PFSK-1 (cell line): Measurements from ENCODE around the gene SLC8A1.

Experiments used
- FOXP2 ChIP-seq: optimal IDR thresholded peaks from 2 replicates; pipeline ENCODE3; 2011; ENCODE audit warnings: borderline replicate concordance, control low read depth, inconsistent platforms; ENCODE audit not compliant: insufficient read depth; ENCODE audit errors: extremely low read length, extremely low read depth
- POLR2AphosphoS5 ChIP-seq: IDR thresholded peaks from 2 replicates; pipeline ENCODE4 v1.6.1; 2012; ENCODE audit warnings: low read depth, mild to moderate bottlenecking, control low read depth, low read length, moderate library complexity
- SIN3A ChIP-seq: IDR thresholded peaks from 2 replicates; pipeline ENCODE4 v1.6.1; 2012; ENCODE audit warnings: mild to moderate bottlenecking, low read length, moderate library complexity, borderline replicate concordance; ENCODE audit not compliant: insufficient read depth
- TAF1 ChIP-seq: IDR thresholded peaks from 2 replicates; pipeline ENCODE4 v1.6.1; 2012; ENCODE audit warnings: low read length, control low read depth, borderline replicate concordance; ENCODE audit not compliant: insufficient read depth
- TF ChIP-seq, protein P1 (sequence below), 2 experiments: IDR thresholded peaks; 2 replicates each; pipeline versions ENCODE4 v1.6.1 to v1.8.0; 2011 to 2012; ENCODE audit warnings: low read depth in 2 of 2, low read length in 2 of 2, control low read depth in 1 of 2, inconsistent platforms in 1 of 2, mild to moderate bottlenecking in 1 of 2, moderate library complexity in 1 of 2; ENCODE audit not compliant: insufficient read depth in 1 of 2

Gene SLC8A1

DNA sequence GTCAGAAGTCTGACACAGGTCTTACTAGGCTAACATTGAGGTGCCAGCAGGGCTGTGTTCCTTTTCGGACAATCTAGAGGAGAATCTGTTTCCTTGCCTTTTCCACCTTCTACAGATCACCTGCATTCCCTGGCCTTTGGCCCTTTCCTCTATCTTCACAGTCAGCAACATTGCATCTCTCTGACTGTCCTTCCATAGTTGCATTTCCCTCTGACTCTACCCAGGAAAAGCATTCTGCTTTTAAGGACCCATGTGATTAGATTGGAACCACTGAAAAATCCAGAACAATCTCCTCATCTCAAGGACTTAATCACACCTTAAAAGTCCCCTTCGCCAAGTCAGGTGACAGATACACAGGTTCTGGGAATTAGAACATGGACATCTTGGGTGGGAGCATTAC, 181.5 kb downstream of the SLC8A1 start:
- TF ChIP-seq FOXP2 (no peak), POLR2AphosphoS5 (no peak), SIN3A (no peak), TAF1 (no peak)
- TF ChIP-seq, protein P1, sequence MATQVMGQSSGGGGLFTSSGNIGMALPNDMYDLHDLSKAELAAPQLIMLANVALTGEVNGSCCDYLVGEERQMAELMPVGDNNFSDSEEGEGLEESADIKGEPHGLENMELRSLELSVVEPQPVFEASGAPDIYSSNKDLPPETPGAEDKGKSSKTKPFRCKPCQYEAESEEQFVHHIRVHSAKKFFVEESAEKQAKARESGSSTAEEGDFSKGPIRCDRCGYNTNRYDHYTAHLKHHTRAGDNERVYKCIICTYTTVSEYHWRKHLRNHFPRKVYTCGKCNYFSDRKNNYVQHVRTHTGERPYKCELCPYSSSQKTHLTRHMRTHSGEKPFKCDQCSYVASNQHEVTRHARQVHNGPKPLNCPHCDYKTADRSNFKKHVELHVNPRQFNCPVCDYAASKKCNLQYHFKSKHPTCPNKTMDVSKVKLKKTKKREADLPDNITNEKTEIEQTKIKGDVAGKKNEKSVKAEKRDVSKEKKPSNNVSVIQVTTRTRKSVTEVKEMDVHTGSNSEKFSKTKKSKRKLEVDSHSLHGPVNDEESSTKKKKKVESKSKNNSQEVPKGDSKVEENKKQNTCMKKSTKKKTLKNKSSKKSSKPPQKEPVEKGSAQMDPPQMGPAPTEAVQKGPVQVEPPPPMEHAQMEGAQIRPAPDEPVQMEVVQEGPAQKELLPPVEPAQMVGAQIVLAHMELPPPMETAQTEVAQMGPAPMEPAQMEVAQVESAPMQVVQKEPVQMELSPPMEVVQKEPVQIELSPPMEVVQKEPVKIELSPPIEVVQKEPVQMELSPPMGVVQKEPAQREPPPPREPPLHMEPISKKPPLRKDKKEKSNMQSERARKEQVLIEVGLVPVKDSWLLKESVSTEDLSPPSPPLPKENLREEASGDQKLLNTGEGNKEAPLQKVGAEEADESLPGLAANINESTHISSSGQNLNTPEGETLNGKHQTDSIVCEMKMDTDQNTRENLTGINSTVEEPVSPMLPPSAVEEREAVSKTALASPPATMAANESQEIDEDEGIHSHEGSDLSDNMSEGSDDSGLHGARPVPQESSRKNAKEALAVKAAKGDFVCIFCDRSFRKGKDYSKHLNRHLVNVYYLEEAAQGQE (IDR thresholded peaks at IDR 0.05; ENCODE audit: insufficient read depth in 1 of 2, low read depth in 2 of 2, low read length in 2 of 2), result no peak

DNA sequence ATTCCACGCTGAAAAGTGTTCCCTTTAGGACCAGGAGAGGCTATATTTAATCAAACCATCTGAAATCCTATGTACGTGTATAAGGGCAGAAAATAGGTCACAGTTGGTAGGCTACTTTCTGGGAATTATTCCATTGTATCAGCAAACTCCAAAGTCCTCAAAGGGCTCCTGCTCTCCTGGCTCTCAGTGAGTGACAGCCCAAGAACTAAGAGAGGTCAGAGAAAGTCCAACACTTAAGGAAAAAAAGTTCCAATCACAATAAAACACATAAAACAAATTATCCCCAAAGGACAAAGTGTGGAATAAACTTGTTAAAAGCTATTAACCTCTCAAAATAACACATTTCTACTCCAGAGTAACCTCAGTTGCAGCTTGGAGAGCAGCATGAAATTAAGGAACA, 183.3 kb downstream of the SLC8A1 start:
- TF ChIP-seq TAF1 (no peak), FOXP2 (no peak), SIN3A (no peak), POLR2AphosphoS5 (no peak)
- TF ChIP-seq, protein P1 (IDR thresholded peaks at IDR 0.05; ENCODE audit: insufficient read depth in 1 of 2, low read depth in 2 of 2, low read length in 2 of 2), result no peak

DNA sequence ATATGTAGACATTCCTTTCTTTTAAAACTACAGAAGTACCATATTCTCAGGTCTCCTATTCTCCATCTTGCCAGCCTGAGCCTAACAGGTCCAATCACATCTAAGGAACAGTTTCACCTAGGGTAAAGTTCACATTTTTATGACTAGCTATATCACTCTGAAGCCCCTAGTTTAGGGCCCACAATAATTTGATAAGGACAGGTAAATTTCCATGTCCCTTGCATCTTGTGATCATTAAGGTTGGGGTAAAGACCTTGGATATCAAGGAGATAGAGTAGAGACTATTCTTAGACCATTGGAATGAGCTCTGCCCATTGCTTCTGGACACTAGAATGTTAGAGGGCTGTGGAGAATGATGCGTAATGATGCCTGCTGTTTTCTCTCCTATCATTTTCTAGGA, 185.7 kb downstream of the SLC8A1 start:
- TF ChIP-seq, protein P1 (IDR thresholded peaks at IDR 0.05; ENCODE audit: insufficient read depth in 1 of 2, low read depth in 2 of 2, low read length in 2 of 2), result no peak
- TF ChIP-seq POLR2AphosphoS5 (no peak), TAF1 (no peak), FOXP2 (no peak), SIN3A (no peak)

DNA sequence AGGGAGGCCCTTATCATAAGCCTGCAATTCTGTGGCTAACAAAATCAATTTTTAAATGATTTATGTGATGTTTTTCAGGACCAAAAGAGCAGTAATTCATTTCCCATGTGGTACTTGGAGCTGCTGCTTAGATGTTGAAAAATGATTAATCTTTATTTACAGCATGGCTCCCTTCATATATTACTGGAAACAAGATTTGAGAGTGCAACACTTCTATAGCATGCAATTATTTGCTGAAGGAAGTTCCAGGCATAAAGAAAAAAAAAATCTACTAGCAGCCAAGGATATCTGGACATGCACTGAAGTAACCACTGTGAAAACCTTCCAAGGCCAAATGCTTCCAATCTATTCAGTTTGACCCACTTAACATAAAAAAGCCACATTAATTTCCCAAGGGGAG, 186.3 kb downstream of the SLC8A1 start:
- TF ChIP-seq SIN3A (no peak), FOXP2 (no peak), TAF1 (no peak)
- TF ChIP-seq, protein P1 (IDR thresholded peaks at IDR 0.05; ENCODE audit: insufficient read depth in 1 of 2, low read depth in 2 of 2, low read length in 2 of 2), result no peak

DNA sequence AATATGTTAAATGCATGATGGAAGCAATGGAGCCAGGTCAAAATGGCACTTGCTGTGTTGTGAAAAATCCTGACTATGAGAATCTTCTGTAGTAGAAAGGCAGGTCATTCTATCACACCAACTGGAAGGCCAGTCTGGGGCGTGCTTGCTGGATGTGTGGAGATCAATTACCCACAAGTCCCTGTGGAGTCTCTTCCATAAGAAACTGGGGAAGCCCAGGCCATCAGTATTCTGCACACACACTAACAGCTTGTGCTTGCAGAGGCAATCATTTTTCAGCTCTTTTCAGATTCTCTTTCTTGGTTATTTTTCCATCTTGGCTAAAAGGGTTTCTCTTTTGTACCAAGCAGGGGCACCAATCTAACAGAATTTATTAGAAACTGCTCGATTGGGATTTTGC, 190.8 kb downstream of the SLC8A1 start:
- TF ChIP-seq POLR2AphosphoS5, result no peak
- TF ChIP-seq FOXP2, result no peak
- TF ChIP-seq, protein P1 (IDR thresholded peaks at IDR 0.05; ENCODE audit: insufficient read depth in 1 of 2, low read depth in 2 of 2, low read length in 2 of 2), result no peak
- TF ChIP-seq SIN3A, result no peak
- TF ChIP-seq TAF1, result no peak
